Breast epithelium (tissue), 3 donors: Measurements from ENCODE around the gene PPDPF.

ENCODE experiments used
- POLR2A ChIP-seq: fragments of 450-650 bp; IDR thresholded peaks from one replicate; pipeline ENCODE4 v1.6.1; 2016; ENCODE audit warnings: antibody characterized with exemption, mild to moderate bottlenecking, moderate library complexity
- POLR2AphosphoS5 ChIP-seq, 3 donors: sonication (generic); formaldehyde crosslinking; IDR thresholded peaks; one replicate each; pipeline ENCODE4 v1.6.1; 2017; ENCODE audit warnings: antibody characterized with exemption in 3 of 3
- TF ChIP-seq, protein P1 (sequence below), 3 donors: fragments of 450-650 bp; IDR thresholded peaks; one replicate each; pipeline ENCODE4 v1.5.1; 2016 to 2017; ENCODE audit warnings: antibody characterized with exemption in 3 of 3, mild to moderate bottlenecking in 3 of 3, moderate library complexity in 3 of 3

DNA sequence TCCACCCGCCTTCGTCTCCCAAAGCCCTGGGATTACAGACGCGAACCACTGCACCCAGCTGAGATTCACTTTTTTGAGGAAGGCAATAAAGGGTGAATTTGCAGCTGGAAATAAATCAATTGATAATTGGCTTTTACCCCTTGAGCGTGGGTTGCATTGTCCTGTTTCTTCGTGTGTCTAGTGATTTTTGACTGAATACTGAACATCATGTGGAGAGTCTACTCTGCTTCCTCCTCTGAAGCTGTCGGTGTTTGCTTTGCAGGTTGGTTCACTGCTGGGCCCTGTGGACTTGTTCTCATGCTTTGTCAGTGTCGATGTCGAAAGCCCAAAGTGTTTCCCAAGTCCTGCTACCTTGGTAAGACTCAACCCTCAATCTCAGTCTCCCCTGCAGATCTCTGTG, 15.9 kb upstream of the PPDPF start:
- TF ChIP-seq, protein P1, sequence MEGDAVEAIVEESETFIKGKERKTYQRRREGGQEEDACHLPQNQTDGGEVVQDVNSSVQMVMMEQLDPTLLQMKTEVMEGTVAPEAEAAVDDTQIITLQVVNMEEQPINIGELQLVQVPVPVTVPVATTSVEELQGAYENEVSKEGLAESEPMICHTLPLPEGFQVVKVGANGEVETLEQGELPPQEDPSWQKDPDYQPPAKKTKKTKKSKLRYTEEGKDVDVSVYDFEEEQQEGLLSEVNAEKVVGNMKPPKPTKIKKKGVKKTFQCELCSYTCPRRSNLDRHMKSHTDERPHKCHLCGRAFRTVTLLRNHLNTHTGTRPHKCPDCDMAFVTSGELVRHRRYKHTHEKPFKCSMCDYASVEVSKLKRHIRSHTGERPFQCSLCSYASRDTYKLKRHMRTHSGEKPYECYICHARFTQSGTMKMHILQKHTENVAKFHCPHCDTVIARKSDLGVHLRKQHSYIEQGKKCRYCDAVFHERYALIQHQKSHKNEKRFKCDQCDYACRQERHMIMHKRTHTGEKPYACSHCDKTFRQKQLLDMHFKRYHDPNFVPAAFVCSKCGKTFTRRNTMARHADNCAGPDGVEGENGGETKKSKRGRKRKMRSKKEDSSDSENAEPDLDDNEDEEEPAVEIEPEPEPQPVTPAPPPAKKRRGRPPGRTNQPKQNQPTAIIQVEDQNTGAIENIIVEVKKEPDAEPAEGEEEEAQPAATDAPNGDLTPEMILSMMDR (IDR thresholded peaks at IDR 0.05) = no peak
- TF ChIP-seq POLR2AphosphoS5 (IDR thresholded peaks at IDR 0.05) = no peak
- TF ChIP-seq POLR2A = no peak
